GM18520 (cell line): Measurements from ENCODE around the gene NRXN2.
"Not testable (repeated sequence)": the region's sequence is repeated elsewhere in the genome, so short reads cannot be mapped to it uniquely, and the experiment has no call there.

ENCODE experiments used
- ATAC-seq: cut with Tn5 transposase; IDR thresholded peaks from one replicate; pipeline ENCODE4 v1.9.1; 2021; ENCODE audit not compliant: unreplicated experiment

The NRXN2 gene

GRCh38 chr11:64677441-64678023 is 45.5 kb downstream of the NRXN2 start:
- no peak for ATAC-seq

GRCh38 chr11:64676261-64676615 is 46.8 kb downstream of the NRXN2 start:
- no peak for ATAC-seq

GRCh38 chr11:64675450-64676260 is 47.3 kb downstream of the NRXN2 start:
- peak; percentile 38 for ATAC-seq

DNA sequence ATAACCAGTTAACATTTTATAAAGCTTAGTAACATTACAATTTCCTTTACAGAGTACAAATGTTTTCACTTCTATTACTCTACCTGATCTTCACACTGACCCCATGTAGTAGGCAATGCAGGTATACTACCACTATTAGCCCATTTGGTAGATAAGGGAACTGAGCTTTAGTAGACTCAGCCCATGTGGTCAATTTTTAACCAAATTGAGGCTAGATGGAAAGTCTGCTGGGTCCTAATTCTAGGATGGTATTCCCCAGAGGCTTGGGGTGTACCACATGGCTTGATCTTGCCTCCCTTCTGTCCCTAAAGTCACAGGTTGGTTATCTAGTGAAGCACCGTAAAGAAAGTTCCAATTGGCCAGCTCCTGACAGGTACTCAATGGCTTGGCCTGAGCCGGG is 48.2 kb downstream of the NRXN2 start:
- no peak for ATAC-seq

GRCh38 chr11:64673279-64673678 is 49.7 kb downstream of the NRXN2 start:
- ATAC-seq, result no peak

DNA sequence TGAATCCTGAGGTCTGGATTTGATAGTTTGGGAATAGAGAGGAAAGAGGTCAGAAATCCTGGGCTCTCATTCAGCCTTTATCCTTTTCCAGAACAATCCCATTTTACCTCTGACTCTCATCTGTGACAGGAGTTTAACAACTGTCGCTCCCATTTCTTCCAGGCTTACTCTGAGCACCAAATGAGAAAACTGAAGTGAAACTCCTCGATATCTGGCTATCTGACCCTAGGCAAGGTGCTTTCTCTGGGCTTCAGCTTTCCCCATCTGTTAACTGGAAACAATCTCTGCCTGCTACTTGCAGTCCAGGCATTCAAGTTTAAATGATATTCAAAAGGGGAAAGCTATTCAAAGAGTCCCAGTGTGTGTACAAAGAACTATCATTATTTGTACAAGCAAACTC is 50.1 kb downstream of the NRXN2 start:
- ATAC-seq, result no peak

- no peak for ATAC-seq
These were observed 52.0 kb downstream of the NRXN2 start for GRCh38 chr11:64670975-64671374.

- ATAC-seq, result no peak
These were observed 55.7 kb downstream of the NRXN2 start for GRCh38 chr11:64667154-64667745.

- no peak for ATAC-seq
These were observed 57.6 kb downstream of the NRXN2 start for GRCh38 chr11:64665411-64665821.

GRCh38 chr11:64664236-64664870 is 58.6 kb downstream of the NRXN2 start:
- not testable (repeated sequence) for ATAC-seq

GRCh38 chr11:64663656-64664055 is 59.3 kb downstream of the NRXN2 start:
- ATAC-seq, result no peak

DNA sequence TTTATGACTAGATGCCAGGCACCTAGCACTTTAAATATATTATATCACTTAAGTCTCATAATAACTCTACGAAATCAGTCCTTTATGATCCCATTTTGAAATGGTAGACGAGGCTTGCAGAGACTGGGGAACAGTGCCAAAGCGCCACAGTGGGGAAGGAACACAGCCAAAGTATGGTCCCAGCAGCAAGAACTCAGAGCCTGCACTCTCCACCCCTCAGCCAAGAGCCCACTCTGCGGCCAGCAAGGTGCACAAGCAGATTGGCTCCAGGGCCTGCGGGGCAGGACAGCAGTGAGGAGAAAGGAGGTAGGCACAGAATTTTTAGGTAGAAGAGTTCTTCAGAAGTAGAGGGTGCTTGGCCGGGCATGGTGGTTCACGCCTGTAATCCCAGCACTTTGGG is 61.4 kb downstream of the NRXN2 start:
- ATAC-seq, result no peak

DNA sequence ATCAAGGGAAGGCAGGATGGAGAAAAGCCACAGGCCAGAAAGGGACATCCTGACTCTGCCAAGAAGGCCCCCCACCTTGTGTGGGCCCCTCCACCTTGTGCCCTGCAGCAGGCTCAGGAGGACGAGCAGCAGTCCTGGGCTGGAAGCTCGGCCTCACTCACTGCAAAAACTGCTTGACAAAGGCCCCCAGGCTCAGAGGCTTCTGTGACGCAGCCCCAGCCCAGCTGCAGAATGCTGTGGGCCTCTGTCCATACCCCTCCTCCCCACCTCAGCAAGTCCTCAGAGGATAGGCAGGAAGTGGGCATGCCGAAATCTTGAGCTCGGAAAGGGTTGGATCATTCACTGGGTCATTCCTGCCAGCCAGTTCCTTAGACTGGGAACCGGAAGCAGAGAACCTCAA is 61.9 kb downstream of the NRXN2 start:
- ATAC-seq, result no peak

- no peak for ATAC-seq
These were observed 62.3 kb downstream of the NRXN2 start for GRCh38 chr11:64660706-64661105.

DNA sequence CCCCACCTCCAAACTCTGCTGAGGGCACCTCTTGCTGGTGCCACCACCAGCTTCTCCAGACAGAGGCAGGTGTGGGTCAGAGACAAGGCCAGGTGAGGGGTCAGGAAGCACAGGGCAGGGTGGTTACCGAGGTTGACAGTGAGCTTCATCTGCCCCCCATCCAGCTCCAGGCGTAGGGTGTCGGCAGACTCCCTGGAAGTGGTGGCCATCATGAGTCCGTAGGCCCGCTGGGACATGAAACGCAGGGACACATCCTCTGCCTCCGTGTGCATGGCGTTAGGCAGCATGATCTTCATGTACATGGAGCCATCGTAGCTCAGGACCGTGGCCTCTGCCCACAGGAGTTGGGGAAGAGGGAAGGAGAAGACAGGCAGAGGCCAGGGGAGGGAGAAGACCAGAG is 62.8 kb downstream of the NRXN2 start:
- no peak for ATAC-seq

DNA sequence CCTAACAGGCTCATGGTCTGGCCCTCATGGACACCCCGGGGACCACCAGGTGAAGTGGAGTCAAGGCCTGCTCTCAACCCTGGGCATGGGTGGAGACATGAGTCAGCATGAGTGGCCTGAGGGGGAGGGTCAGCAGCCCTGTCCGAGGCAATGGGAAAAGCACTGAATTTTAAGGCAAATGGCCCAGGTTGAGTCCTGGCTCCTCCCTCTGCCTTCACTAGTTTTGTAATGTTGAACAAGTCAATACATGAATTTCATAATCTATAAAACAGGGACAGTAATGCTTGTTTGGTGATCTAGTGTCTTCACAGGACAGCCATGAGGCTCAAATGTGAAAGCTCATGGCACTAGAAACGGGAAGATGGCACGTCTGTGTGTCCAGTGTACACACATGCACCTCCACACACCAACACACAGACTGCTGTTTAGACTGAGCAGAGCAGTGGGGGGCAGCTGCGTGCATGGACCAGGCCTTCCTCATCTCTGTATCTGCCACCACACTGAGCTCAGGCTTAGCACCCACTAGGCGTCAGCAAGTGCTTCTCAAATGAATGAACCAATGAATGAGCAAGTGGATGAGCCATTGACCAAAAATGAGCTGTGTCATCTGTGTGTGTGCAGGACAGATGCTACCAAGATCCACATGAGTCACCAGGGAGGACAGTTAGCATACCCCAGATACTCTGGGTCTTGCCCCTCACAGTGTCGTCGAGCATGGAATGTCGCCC is 63.4 kb downstream of the NRXN2 start:
- no peak for ATAC-seq

DNA sequence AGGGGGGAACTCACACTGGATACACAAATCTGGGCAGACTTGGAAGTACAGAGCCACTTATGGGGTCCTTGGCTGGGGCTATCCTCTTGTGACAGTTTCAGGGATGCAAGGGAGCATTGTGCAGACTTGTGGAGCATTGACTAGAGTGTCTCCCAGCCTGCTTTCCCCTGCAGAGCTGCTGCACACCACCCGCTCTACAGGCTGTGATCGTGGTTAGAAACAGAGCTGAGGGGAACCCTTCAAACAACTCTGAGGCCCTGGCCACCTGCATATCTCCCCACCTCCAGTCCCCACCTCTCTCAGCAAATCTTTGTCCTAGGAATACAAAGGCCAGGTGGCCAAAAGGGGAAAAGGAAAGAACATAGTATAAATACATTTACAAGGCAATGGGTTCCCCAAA is 64.7 kb downstream of the NRXN2 start:
- ATAC-seq, result no peak

- no peak for ATAC-seq
These were observed 66.1 kb downstream of the NRXN2 start for GRCh38 chr11:64656862-64657261.

- no peak for ATAC-seq
These were observed 66.9 kb downstream of the NRXN2 start for GRCh38 chr11:64655941-64656601.

DNA sequence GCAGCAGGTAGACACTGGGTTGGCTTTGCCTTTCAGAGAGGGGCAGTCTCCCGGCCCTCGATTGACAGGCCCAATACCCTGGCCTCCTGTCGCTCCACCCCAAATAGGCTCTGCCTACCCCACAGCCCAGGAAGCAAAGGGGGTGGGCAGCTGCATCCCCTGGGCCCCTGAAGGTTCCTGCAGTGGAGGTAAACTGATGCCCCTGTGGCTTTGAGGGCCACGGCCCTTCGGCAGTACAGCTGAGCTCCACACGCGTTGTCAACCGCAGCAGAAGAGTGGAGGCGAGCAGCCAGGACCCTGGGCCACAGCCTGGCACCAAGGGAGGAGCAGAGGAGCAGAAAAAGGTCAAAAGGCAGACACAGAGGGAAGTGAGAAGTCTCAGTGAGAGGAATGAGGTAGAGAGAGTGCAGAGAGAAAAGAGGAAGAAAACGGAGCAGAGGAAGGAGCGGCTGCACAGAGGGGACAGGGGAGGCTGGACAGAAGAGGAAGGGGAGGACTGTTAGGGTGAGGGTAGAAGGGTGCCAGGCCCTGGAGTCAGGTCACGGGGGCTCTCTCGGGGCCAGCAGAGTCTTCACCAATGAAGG is 67.9 kb downstream of the NRXN2 start:
- no peak for ATAC-seq
